ENCODE results near the gene TENM4. TPM values are rescaled to one million over a fixed set of nuclear protein-coding genes. Genes with fewer than 3 reads are reported as not detected.
A peak's percentile ranks its signal among the peaks of the same experiment; 100 is the strongest.

The TENM4 gene
- total RNA-seq, 1 experiment from 2014 or later, result 25.0 TPM

- no peak overlapping the region for H3K27ac Mint-ChIP-seq
- TF ChIP-seq NFYB (CRISPR knock-in tag; conservative IDR thresholded peaks at IDR 0.05; ENCODE audit: low read depth), result no peak
- no peak for TF ChIP-seq FOXJ3 (CRISPR knock-in tag; IDR thresholded peaks at IDR 0.05; ENCODE audit: borderline replicate concordance)
- TF ChIP-seq CTCF (IDR thresholded peaks at IDR 0.05), result peak; percentile 93
- H3K4me1 Mint-ChIP-seq, result peaks cover under 1% of the 10 kb centered on the region
- no peaks in the 10 kb centered on the region for H3K27me3 Mint-ChIP-seq (ENCODE audit: low read depth)
- CTCF ChIA-PET, result interaction anchor here (0.6 to 12.8 kb wide), 76 partner anchors 9 to 902 kb away, joined by 3 to 396 read pairs (median 4); partner anchors contain the start of gene INTS4
- peak; percentile 94 for ATAC-seq
- no peaks in the 10 kb centered on the region for H3K9me3 Mint-ChIP-seq
- DNase-seq (ENCODE audit: low spot score), result peak; percentile 87
- no peaks in the 10 kb centered on the region for H3K36me3 Mint-ChIP-seq
- H3K4me3 Mint-ChIP-seq, result no peak overlapping the region
- POLR2A ChIA-PET, result interaction anchor here (1.3 kb wide), 1 partner anchor 316 kb away, joined by 5 read pairs; no protein-coding TSS in a partner anchor
Measured at GRCh38 chr11:78645226-78646202, 795.3 kb downstream of the TENM4 start.

- ChIA-PET POLR2A (interaction anchor here (0.7 kb wide), 1 partner anchor 13 kb away, joined by 6 read pairs; no protein-coding TSS in a partner anchor), CTCF (interaction anchor here (12.8 kb wide), 1 partner anchor 73 kb away, joined by 396 read pairs; no protein-coding TSS in a partner anchor)
- H3K27ac Mint-ChIP-seq, result no peak overlapping the region
- TF ChIP-seq HMGXB4 (CRISPR knock-in tag; IDR thresholded peaks at IDR 0.05), result no peak
- no peak for TF ChIP-seq ZNF396 (CRISPR knock-in tag; IDR thresholded peaks at IDR 0.05; ENCODE audit: borderline replicate concordance)
- no peak for TF ChIP-seq ZNF425 (CRISPR knock-in tag; conservative IDR thresholded peaks at IDR 0.05)
- TF ChIP-seq ZSCAN18 (CRISPR knock-in tag; IDR thresholded peaks at IDR 0.05), result no peak
- no peak for TF ChIP-seq ELF4 (CRISPR knock-in tag; IDR thresholded peaks at IDR 0.05; ENCODE audit: low read depth)
- no peak for TF ChIP-seq E2F4 (CRISPR knock-in tag; IDR thresholded peaks at IDR 0.05; ENCODE audit: borderline replicate concordance, low read depth)
- TF ChIP-seq SP1 (CRISPR knock-in tag; conservative IDR thresholded peaks at IDR 0.05), result no peak
- TF ChIP-seq CTCF (IDR thresholded peaks at IDR 0.05), result no peak
- peaks cover 12% of the 10 kb centered on the region for H3K9me3 Mint-ChIP-seq
- 0 out of 2 replicates have a peak, but pooled peaks cover 3% of the 10 kb centered on the region for H3K27me3 Mint-ChIP-seq (ENCODE audit: low read depth)
- no peaks in the 10 kb centered on the region for H3K36me3 Mint-ChIP-seq
- no peak for ATAC-seq
- no peak overlapping the region for H3K4me3 Mint-ChIP-seq
- H3K4me1 Mint-ChIP-seq, result no peaks in the 10 kb centered on the region
- no peak for DNase-seq (ENCODE audit: low spot score)
Measured at GRCh38 chr11:78643676-78644056, 797.2 kb downstream of the TENM4 start.

Data from WTC11 (cell line).